GM12891 (cell line): ENCODE results near the gene TMEM132E.

Experiments used
- POLR2A ChIP-seq: IDR thresholded peaks from 2 replicates; pipeline ENCODE4 v1.6.1; 2011; ENCODE audit warnings: low read depth, low read length, control low read depth
- POLR2AphosphoS5 ChIP-seq: IDR thresholded peaks from 2 replicates; pipeline ENCODE4 v1.6.1; 2011; ENCODE audit warnings: low read depth, low read length, control low read depth
- POU2F2 ChIP-seq: IDR thresholded peaks from 2 replicates; pipeline ENCODE4 v1.6.1; 2011; ENCODE audit warnings: low read depth, mild to moderate bottlenecking, control low read depth, low read length, moderate library complexity
- SPI1 ChIP-seq: IDR thresholded peaks from 2 replicates; pipeline ENCODE4 v1.6.1; 2011; ENCODE audit warnings: low read depth, low read length, control low read depth
- TAF1 ChIP-seq: IDR thresholded peaks from 2 replicates; pipeline ENCODE4 v1.6.1; 2011; ENCODE audit warnings: low read depth, low read length, control low read depth

- TF ChIP-seq POLR2A (no peak), SPI1 (no peak), TAF1 (no peak), POLR2AphosphoS5 (no peak), POU2F2 (no peak)
These were observed 7.8 kb upstream of the TMEM132E start for GRCh38 chr17:34571428-34572130.
